ENCODE data around the gene ANKS1B.

The ANKS1B gene

GRCh38 chr12:98799146-98799810, 1185.5 kb downstream of the ANKS1B start:
- Mint-ChIP-seq H3K4me1 (ENCODE audit: low read depth) (no peaks in the 10 kb centered on the region), H3K36me3 (ENCODE audit: low read depth) (no peaks in the 10 kb centered on the region), H3K4me3 (no peak overlapping the region), H3K27ac (no peak overlapping the region), H3K9me3 (no peaks in the 10 kb centered on the region), H3K27me3 (peaks cover 8% of the 10 kb centered on the region)
- intact Hi-C loops (cut with micrococcal nuclease), result no loop called here

GRCh38 chr12:98797200-98797599, 1187.5 kb downstream of the ANKS1B start:
- no peak overlapping the region for H3K27ac Mint-ChIP-seq
- intact Hi-C loops (cut with micrococcal nuclease), result no loop called here
- peaks cover 7% of the 10 kb centered on the region for H3K27me3 Mint-ChIP-seq
- no peaks in the 10 kb centered on the region for H3K9me3 Mint-ChIP-seq
- no peaks in the 10 kb centered on the region for H3K4me1 Mint-ChIP-seq (ENCODE audit: low read depth)
- H3K4me3 Mint-ChIP-seq, result no peak overlapping the region
- no peaks in the 10 kb centered on the region for H3K36me3 Mint-ChIP-seq (ENCODE audit: low read depth)

- Mint-ChIP-seq H3K9me3 (no peaks in the 10 kb centered on the region), H3K4me1 (ENCODE audit: low read depth) (no peaks in the 10 kb centered on the region), H3K36me3 (ENCODE audit: low read depth) (no peaks in the 10 kb centered on the region), H3K27me3 (peaks cover 7% of the 10 kb centered on the region), H3K27ac (no peak overlapping the region), H3K4me3 (no peak overlapping the region)
- intact Hi-C loops (cut with micrococcal nuclease), result no loop called here
These were observed 1188.0 kb downstream of the ANKS1B start for GRCh38 chr12:98796745-98797144.

DNA sequence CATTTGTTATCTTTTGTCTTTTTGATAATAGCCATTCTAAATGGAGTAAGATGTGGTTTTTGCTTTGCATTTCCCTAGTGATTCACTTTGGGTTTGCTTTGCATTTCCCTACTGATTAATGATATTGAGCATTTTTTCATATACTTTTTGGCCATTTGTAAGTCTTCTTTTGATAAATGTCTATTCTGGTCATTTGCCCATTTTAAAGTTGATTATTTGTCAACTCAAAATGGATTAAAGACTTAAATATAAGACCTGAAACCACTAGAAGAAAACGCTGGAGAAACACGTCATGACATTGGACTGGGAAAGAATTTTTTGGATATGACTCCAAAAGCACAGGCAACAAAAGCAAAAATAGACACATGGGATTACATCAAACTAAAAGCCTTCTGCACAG, 1191.6 kb downstream of the ANKS1B start:
- no peaks in the 10 kb centered on the region for H3K9me3 Mint-ChIP-seq
- H3K4me3 Mint-ChIP-seq, result no peak overlapping the region
- no peaks in the 10 kb centered on the region for H3K36me3 Mint-ChIP-seq (ENCODE audit: low read depth)
- H3K27me3 Mint-ChIP-seq, result peaks cover 6% of the 10 kb centered on the region
- no peaks in the 10 kb centered on the region for H3K4me1 Mint-ChIP-seq (ENCODE audit: low read depth)
- intact Hi-C loops (cut with micrococcal nuclease), result no loop called here
- H3K27ac Mint-ChIP-seq, result no peak overlapping the region

DNA sequence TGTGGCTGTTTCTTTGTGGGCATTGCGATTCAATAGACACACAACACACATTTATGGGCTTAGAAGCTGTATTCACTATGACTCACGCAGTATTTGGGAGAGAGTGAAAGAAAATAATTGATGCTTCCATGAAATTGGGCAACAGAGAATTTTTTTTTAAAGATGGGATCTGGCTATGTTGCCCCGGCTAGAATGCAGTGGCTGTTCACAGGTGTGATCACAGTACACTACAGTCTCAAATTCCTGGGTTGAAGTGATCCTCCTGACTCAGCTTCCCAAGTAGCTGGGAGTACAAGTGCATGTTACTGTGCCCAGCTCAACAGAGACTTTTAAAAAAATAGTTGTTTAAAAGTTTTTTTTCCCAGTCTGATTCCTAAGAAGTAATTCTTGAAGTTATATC, 1193.3 kb downstream of the ANKS1B start:
- no peak overlapping the region for H3K27ac Mint-ChIP-seq

GRCh38 chr12:98788396-98788795, 1196.3 kb downstream of the ANKS1B start:
- H3K9me3 Mint-ChIP-seq, result no peaks in the 10 kb centered on the region
- no peaks in the 10 kb centered on the region for H3K4me1 Mint-ChIP-seq (ENCODE audit: low read depth)
- H3K27ac Mint-ChIP-seq, result no peak overlapping the region
- H3K4me3 Mint-ChIP-seq, result no peak overlapping the region
- no peaks in the 10 kb centered on the region for H3K36me3 Mint-ChIP-seq (ENCODE audit: low read depth)
- H3K27me3 Mint-ChIP-seq, result peaks cover 6% of the 10 kb centered on the region
- intact Hi-C loops (cut with micrococcal nuclease), result no loop called here

More for the DNA sequence above, 1193.3 kb downstream of the ANKS1B start:
- H3K36me3 Mint-ChIP-seq (ENCODE audit: low read depth), result no peaks in the 10 kb centered on the region
- H3K9me3 Mint-ChIP-seq, result no peaks in the 10 kb centered on the region
- H3K4me3 Mint-ChIP-seq, result no peak overlapping the region
- intact Hi-C loops (cut with micrococcal nuclease), result no loop called here
- H3K27me3 Mint-ChIP-seq, result peaks cover 6% of the 10 kb centered on the region
- no peaks in the 10 kb centered on the region for H3K4me1 Mint-ChIP-seq (ENCODE audit: low read depth)

- Mint-ChIP-seq H3K36me3 (ENCODE audit: low read depth) (no peaks in the 10 kb centered on the region), H3K27ac (no peak overlapping the region), H3K9me3 (no peaks in the 10 kb centered on the region), H3K4me3 (no peak overlapping the region), H3K27me3 (peaks cover 4% of the 10 kb centered on the region), H3K4me1 (ENCODE audit: low read depth) (no peaks in the 10 kb centered on the region)
- intact Hi-C loops (cut with micrococcal nuclease), result no loop called here
These were observed 1198.1 kb downstream of the ANKS1B start for GRCh38 chr12:98786653-98787052.

DNA sequence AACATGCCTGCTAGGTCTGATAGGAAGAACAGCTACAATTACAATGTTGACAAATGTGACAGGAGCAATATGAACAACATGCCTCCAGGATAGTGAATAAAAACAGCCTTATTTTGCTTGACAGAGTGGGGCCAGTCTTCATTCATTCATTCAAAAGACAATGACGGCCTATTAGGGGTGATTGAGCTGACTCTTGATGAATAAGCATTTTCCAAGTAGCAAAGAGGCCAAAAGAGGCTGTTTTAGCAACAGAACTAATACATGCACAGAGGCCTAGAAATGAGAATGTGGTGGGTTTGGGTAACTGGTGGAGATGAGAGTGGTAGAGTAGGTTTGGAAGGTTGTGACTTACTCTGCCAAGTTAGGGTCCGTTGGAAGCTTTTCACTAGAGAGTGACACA, 1201.3 kb downstream of the ANKS1B start:
- H3K4me1 Mint-ChIP-seq (ENCODE audit: low read depth), result no peaks in the 10 kb centered on the region
- H3K27ac Mint-ChIP-seq, result no peak overlapping the region
- H3K36me3 Mint-ChIP-seq (ENCODE audit: low read depth), result no peaks in the 10 kb centered on the region
- H3K4me3 Mint-ChIP-seq, result no peak overlapping the region
- peaks cover 4% of the 10 kb centered on the region for H3K27me3 Mint-ChIP-seq
- intact Hi-C loops (cut with micrococcal nuclease), result no loop called here
- H3K9me3 Mint-ChIP-seq, result no peaks in the 10 kb centered on the region

- Mint-ChIP-seq H3K36me3 (ENCODE audit: low read depth) (no peaks in the 10 kb centered on the region), H3K27me3 (peaks cover 8% of the 10 kb centered on the region), H3K4me1 (ENCODE audit: low read depth) (no peaks in the 10 kb centered on the region), H3K27ac (no peak overlapping the region), H3K4me3 (no peak overlapping the region), H3K9me3 (no peaks in the 10 kb centered on the region)
- intact Hi-C loops (cut with micrococcal nuclease), result no loop called here
These were observed 1204.5 kb downstream of the ANKS1B start for GRCh38 chr12:98780261-98780660.

DNA sequence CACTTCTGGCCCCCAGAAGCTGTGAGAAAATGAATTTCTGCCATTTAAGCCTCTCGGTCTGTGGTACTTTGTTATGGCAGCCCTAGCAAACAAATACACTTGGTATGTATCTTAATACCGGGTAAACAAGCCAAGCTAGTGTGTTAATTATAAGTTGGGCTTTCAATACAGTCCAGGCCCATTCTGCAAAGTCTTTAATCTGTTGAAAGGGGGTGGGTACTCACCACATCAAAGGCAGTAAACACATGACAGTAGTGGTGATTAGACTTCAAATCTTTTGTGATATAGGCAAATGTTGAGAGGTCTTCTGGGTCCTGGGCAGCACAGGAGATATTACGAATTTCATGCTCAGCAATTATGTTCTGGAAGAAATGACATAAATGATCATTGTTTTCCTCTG, 1211.9 kb downstream of the ANKS1B start:
- peaks cover 6% of the 10 kb centered on the region for H3K27me3 Mint-ChIP-seq
- H3K4me1 Mint-ChIP-seq (ENCODE audit: low read depth), result no peaks in the 10 kb centered on the region
- no peaks in the 10 kb centered on the region for H3K9me3 Mint-ChIP-seq
- H3K27ac Mint-ChIP-seq, result no peak overlapping the region
- intact Hi-C loops (cut with micrococcal nuclease), result no loop called here
- no peak overlapping the region for H3K4me3 Mint-ChIP-seq
- H3K36me3 Mint-ChIP-seq (ENCODE audit: low read depth), result no peaks in the 10 kb centered on the region

GRCh38 chr12:98771811-98772752, 1212.7 kb downstream of the ANKS1B start:
- Mint-ChIP-seq H3K27ac (no peak overlapping the region), H3K27me3 (peaks cover 6% of the 10 kb centered on the region), H3K4me3 (no peak overlapping the region), H3K9me3 (no peaks in the 10 kb centered on the region), H3K36me3 (ENCODE audit: low read depth) (no peaks in the 10 kb centered on the region), H3K4me1 (ENCODE audit: low read depth) (no peaks in the 10 kb centered on the region)
- intact Hi-C loops (cut with micrococcal nuclease), result no loop called here

DNA sequence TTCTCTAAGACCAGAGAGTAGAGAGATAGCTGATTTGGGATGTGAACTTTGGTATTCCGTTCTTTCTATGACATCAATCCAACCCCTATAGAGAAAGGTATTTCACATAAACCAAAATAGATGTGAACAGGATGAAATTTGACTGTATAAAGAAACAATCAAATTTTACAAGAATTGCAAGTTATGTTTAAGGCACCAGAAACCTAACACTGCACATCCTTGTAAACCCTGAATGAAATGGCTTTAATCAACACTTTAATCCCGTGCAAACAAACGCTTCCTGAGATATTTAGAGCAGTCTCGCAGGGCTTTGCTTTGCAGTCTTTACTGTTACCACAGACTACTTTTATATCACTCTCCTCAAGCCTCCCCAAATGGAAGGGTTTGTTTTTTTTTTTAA, 1214.5 kb downstream of the ANKS1B start:
- Mint-ChIP-seq H3K4me1 (ENCODE audit: low read depth) (no peaks in the 10 kb centered on the region), H3K4me3 (no peak overlapping the region), H3K36me3 (ENCODE audit: low read depth) (no peaks in the 10 kb centered on the region), H3K27ac (no peak overlapping the region), H3K27me3 (peaks cover 2% of the 10 kb centered on the region), H3K9me3 (no peaks in the 10 kb centered on the region)
- intact Hi-C loops (cut with micrococcal nuclease), result no loop called here

DNA sequence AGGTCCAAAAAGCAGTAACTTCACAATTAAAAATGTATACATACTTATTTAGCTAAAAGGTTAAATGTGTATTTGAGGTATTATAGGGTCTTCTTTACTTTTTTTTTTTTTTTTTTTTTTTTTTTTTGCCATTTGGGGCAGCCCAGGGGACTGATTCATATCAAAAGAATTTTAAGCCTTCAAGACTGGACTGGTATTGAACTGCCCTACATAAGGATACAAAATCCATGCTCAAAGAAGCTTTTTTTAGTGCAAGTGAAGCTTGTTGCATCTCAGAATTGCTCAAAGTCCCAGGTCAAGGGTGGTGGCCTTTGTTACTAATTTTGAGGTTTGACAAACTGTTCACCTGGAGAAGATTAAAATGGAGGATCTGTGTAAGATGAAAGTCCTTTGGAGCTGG, 1215.7 kb downstream of the ANKS1B start:
- H3K27me3 Mint-ChIP-seq, result peaks cover 2% of the 10 kb centered on the region
- no peaks in the 10 kb centered on the region for H3K9me3 Mint-ChIP-seq
- no peaks in the 10 kb centered on the region for H3K4me1 Mint-ChIP-seq (ENCODE audit: low read depth)
- no peaks in the 10 kb centered on the region for H3K36me3 Mint-ChIP-seq (ENCODE audit: low read depth)
- no peak overlapping the region for H3K27ac Mint-ChIP-seq
- intact Hi-C loops (cut with micrococcal nuclease), result no loop called here
- H3K4me3 Mint-ChIP-seq, result no peak overlapping the region

DNA sequence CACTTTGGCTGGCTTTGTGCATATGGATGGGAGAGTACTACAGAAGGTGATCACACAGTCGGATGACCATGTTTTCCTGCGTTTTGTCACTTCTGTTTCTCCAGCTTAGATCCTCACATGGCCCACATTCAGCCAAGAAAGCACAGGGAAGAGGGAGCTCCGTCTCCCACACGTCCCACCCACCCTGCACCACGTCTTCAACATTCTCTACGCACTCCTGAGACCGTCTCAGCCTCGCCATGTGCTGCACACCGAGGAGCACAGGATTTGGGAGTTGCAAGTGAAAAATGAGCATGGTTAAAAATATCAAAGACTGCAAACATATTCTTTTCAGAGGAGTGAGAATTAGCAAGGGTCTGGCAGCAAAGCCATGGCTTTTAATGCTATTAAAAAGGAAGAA, 1217.5 kb downstream of the ANKS1B start:
- Mint-ChIP-seq H3K36me3 (ENCODE audit: low read depth) (no peaks in the 10 kb centered on the region), H3K27ac (no peak overlapping the region), H3K9me3 (no peaks in the 10 kb centered on the region), H3K4me3 (no peak overlapping the region), H3K4me1 (ENCODE audit: low read depth) (no peaks in the 10 kb centered on the region), H3K27me3 (no peaks in the 10 kb centered on the region)
- intact Hi-C loops (cut with micrococcal nuclease), result no loop called here

Data from dendritic cell treated with granulocyte-macrophage colony-stimulating factor and Interleukin-4, amounts not matched to agents 40 ng/mL and 50 ng/mL, for 4 days (primary cell).